SK-N-SH (cell line): ENCODE results near the gene SLC30A5. TPM values are rescaled to one million over a fixed set of nuclear protein-coding genes. Genes with fewer than 3 reads are reported as not detected.
"Not testable (repeated sequence)": the region's sequence is repeated elsewhere in the genome, so short reads cannot be mapped to it uniquely, and the experiment has no call there.

Experiments
- CTCF ChIA-PET: fragments of 300-600, 350-600 bp; formaldehyde crosslinking; extraction: SDS; loops from one replicate; lab custom pipeline; 2021; lab: Yijun Ruan, JAX
- POLR2A ChIA-PET: fragments of 350-600 bp; sonication (Branson Sonifier 250); formaldehyde crosslinking; extraction: SDS; loops from one replicate; lab custom pipeline; 2020; ENCODE audit warnings: antibody characterized with exemption, inconsistent platforms; lab: Yijun Ruan, JAX
- DNase-seq: peaks from one replicate; pipeline ENCODE4 v3.0.0; 2012
- H2AFZ ChIP-seq: fragments of 200-600 bp; sonication (generic); 2 replicates; pipeline ENCODE4 v1.8.1; 2016; ENCODE audit warnings: antibody characterized with exemption, mild to moderate bottlenecking, low read depth
- H3F3A ChIP-seq: fragments of 200-600 bp; sonication (generic); replicated peaks from 2 replicates; pipeline ENCODE3; 2016; ENCODE audit warnings: antibody characterized with exemption, mild to moderate bottlenecking; ENCODE audit not compliant: insufficient read depth
- H3K27ac ChIP-seq, 2 experiments: fragments of 200-500 bp in 1 of 2; fragments of 200-600 bp in 1 of 2; sonication (Bioruptor generic) in 1 of 2; sonication (generic), shearing (Covaris generic) in 1 of 2; 2 replicates each; pipeline versions ENCODE4 v1.5.1 to v1.6.1; 2014 to 2016; ENCODE audit warnings: low read depth in 2 of 2, inconsistent platforms in 1 of 2, low read length in 1 of 2, mild to moderate bottlenecking in 1 of 2, mixed read lengths in 1 of 2
- H3K27me3 ChIP-seq: fragments of 200-600 bp; sonication (generic), shearing (Covaris generic); 2 replicates; pipeline ENCODE4 v1.6.1; 2016; ENCODE audit warnings: mixed run types; ENCODE audit not compliant: insufficient read depth
- H3K36me3 ChIP-seq, 2 experiments: fragments of 200-500 bp in 1 of 2; fragments of 200-600 bp in 1 of 2; sonication (Bioruptor generic) in 1 of 2; sonication (generic) in 1 of 2; replicated peaks in 1 of 2; 2 replicates each; pipeline versions ENCODE3 to v1.5.1; 2014 to 2016; ENCODE audit warnings: low read length in 1 of 2, mild to moderate bottlenecking in 1 of 2; ENCODE audit not compliant: insufficient read depth in 2 of 2, control insufficient read depth in 1 of 2
- H3K4me1 ChIP-seq, 2 experiments: fragments of 200-500 bp in 1 of 2; fragments of 200-600 bp in 1 of 2; sonication (Bioruptor generic) in 1 of 2; sonication (generic), shearing (Covaris generic) in 1 of 2; 2 replicates each; pipeline versions ENCODE4 v1.5.1 to v1.6.1; 2014 to 2016; ENCODE audit warnings: low read depth in 1 of 2, low read length in 1 of 2, mixed run types in 1 of 2; ENCODE audit not compliant: insufficient read depth in 2 of 2, control insufficient read depth in 1 of 2
- H3K4me2 ChIP-seq: fragments of 200-600 bp; sonication (generic), shearing (Covaris generic); 2 replicates; pipeline ENCODE4 v1.6.1; 2017; ENCODE audit warnings: mixed run types
- H3K4me3 ChIP-seq, 2 experiments: fragments of 200-500 bp in 1 of 2; fragments of 200-600 bp in 1 of 2; sonication (Bioruptor generic) in 1 of 2; sonication (generic), shearing (Covaris generic) in 1 of 2; 2 replicates each; pipeline versions ENCODE4 v1.5.1 to v1.8.1; 2014 to 2016; ENCODE audit warnings: low read depth in 2 of 2, inconsistent platforms in 1 of 2, low read length in 1 of 2, mild to moderate bottlenecking in 1 of 2, mixed read lengths in 1 of 2, moderate library complexity in 1 of 2
- H3K79me2 ChIP-seq: fragments of 200-600 bp; sonication (generic); 2 replicates; pipeline ENCODE4 v1.8.1; 2017; ENCODE audit warnings: mild to moderate bottlenecking; ENCODE audit not compliant: insufficient read depth
- H3K9ac ChIP-seq: fragments of 200-600 bp; sonication (generic); 2 replicates; pipeline ENCODE4 v1.6.1; 2017; ENCODE audit warnings: mixed run types
- H3K9me2 ChIP-seq: fragments of 200-600 bp; sonication (generic); 2 replicates; pipeline ENCODE4 v1.6.1; 2017; ENCODE audit warnings: mixed run types
- H3K9me3 ChIP-seq: fragments of 200-600 bp; sonication (generic); 2 replicates; pipeline ENCODE4 v1.6.1; 2017; ENCODE audit warnings: mixed run types, mild to moderate bottlenecking, moderate library complexity
- H4K20me1 ChIP-seq: fragments of 200-600 bp; sonication (generic); 2 replicates; pipeline ENCODE4 v1.6.1; 2017; ENCODE audit warnings: mild to moderate bottlenecking, mixed run types; ENCODE audit not compliant: insufficient read depth
- CHD2 ChIP-seq: fragments of 150-350 bp; IDR thresholded peaks from 2 replicates; pipeline ENCODE4 v1.6.1; 2018; ENCODE audit warnings: low read length; ENCODE audit not compliant: partially characterized antibody
- EP300 ChIP-seq, 2 experiments: IDR thresholded peaks; 2 replicates each; pipeline versions ENCODE4 v1.4.0 to v1.6.1; 2012; ENCODE audit warnings: borderline replicate concordance in 1 of 2, low read depth in 1 of 2, low read length in 1 of 2
- FOSL2 ChIP-seq: IDR thresholded peaks from 2 replicates; pipeline ENCODE4 v1.4.0; 2012; ENCODE audit warnings: low read depth, mild to moderate bottlenecking, moderate library complexity, borderline replicate concordance
- FOXJ3 ChIP-seq: sonication (generic); formaldehyde crosslinking; IDR thresholded peaks from 2 replicates; pipeline ENCODE4 v1.5.1; 2020; ENCODE audit warnings: mild to moderate bottlenecking, missing genetic modification reagents
- FOXM1 ChIP-seq: IDR thresholded peaks from 2 replicates; pipeline ENCODE4 v1.4.0; 2012; ENCODE audit warnings: low read depth, mild to moderate bottlenecking
- GABPA ChIP-seq: IDR thresholded peaks from 2 replicates; pipeline ENCODE4 v1.4.0; 2012; ENCODE audit warnings: low read depth, mild to moderate bottlenecking
- MXI1 ChIP-seq: IDR thresholded peaks from 2 replicates; pipeline ENCODE4 v1.6.1; 2012; ENCODE audit warnings: mild to moderate bottlenecking, low read depth, low read length, improper control_type of control experiment
- RAD21 ChIP-seq: IDR thresholded peaks from 2 replicates; pipeline ENCODE4 v1.6.1; 2012; ENCODE audit warnings: mild to moderate bottlenecking, low read length
- TAF1 ChIP-seq: IDR thresholded peaks from 2 replicates; pipeline ENCODE4 v1.6.1; 2012; ENCODE audit warnings: low read depth, mild to moderate bottlenecking, low read length, moderate library complexity, borderline replicate concordance
- WGBS: methylation state at CpG from one replicate; pipeline ENCODE4 v1.1.6; 2017; ENCODE audit warnings: low lambda C conversion rate; 5-methylcytosine and 5-hydroxymethylcytosine counted together
- polyA plus RNA-seq, 3 experiments: library from polyadenylated mRNA; depleted of rRNA; stranded (reverse); fragments of >200 nt; gene quantifications; 2 replicates each; pipeline ENCODE4 v1.2.3, GENCODE V29; 2012
- TF ChIP-seq, protein P1 (sequence below): IDR thresholded peaks from 2 replicates; pipeline ENCODE4 v1.6.1; 2012; ENCODE audit warnings: mild to moderate bottlenecking, low read depth, low read length, moderate library complexity

The SLC30A5 gene
- polyA plus RNA-seq, 1 of the 3 experiments (the other 2 are of a cell fraction), result 28.5 TPM

DNA sequence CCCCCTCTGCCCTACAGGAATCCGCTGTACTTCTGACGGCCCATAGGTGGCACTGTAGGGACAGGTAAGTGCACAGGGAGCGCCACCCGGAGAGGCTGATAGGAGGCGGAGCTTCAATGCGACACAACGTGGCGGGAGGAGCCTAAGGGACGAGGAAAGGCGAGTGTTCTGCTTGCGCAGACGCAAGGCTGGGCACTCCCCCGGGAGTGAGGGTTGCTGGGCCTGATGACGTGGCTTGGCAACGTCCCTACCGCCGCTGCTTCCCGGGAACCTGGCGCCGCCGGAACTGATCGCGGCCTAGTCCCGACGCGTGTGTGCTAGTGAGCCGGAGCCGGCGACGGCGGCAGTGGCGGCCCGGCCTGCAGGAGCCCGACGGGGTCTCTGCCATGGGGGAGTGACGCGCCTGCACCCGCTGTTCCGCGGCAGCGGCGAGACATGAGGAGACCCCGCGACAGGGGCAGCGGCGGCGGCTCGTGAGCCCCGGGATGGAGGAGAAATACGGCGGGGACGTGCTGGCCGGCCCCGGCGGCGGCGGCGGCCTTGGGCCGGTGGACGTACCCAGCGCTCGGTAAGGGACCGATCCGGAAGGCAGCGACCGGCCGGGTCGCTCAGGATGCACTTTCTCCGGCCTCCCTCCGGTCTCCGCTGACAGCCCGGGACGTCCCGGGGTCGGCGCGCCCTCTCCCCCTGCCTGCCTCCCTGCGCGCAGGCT, at the start of gene SLC30A5 (continued):
- TF ChIP-seq TAF1 (peak; percentile 92), GABPA (peak; percentile 61), FOXJ3 (no peak), CHD2 (peak; percentile 79), EP300 (IDR thresholded peaks at IDR 0.05; ENCODE audit: borderline replicate concordance in 1 of 2, low read depth in 1 of 2, low read length in 1 of 2) (no peak; a peak in 2 of 4 replicates), MXI1 (peak; percentile 89), FOSL2 (no peak)
- TF ChIP-seq, protein P1, sequence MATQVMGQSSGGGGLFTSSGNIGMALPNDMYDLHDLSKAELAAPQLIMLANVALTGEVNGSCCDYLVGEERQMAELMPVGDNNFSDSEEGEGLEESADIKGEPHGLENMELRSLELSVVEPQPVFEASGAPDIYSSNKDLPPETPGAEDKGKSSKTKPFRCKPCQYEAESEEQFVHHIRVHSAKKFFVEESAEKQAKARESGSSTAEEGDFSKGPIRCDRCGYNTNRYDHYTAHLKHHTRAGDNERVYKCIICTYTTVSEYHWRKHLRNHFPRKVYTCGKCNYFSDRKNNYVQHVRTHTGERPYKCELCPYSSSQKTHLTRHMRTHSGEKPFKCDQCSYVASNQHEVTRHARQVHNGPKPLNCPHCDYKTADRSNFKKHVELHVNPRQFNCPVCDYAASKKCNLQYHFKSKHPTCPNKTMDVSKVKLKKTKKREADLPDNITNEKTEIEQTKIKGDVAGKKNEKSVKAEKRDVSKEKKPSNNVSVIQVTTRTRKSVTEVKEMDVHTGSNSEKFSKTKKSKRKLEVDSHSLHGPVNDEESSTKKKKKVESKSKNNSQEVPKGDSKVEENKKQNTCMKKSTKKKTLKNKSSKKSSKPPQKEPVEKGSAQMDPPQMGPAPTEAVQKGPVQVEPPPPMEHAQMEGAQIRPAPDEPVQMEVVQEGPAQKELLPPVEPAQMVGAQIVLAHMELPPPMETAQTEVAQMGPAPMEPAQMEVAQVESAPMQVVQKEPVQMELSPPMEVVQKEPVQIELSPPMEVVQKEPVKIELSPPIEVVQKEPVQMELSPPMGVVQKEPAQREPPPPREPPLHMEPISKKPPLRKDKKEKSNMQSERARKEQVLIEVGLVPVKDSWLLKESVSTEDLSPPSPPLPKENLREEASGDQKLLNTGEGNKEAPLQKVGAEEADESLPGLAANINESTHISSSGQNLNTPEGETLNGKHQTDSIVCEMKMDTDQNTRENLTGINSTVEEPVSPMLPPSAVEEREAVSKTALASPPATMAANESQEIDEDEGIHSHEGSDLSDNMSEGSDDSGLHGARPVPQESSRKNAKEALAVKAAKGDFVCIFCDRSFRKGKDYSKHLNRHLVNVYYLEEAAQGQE, result no peak

DNA sequence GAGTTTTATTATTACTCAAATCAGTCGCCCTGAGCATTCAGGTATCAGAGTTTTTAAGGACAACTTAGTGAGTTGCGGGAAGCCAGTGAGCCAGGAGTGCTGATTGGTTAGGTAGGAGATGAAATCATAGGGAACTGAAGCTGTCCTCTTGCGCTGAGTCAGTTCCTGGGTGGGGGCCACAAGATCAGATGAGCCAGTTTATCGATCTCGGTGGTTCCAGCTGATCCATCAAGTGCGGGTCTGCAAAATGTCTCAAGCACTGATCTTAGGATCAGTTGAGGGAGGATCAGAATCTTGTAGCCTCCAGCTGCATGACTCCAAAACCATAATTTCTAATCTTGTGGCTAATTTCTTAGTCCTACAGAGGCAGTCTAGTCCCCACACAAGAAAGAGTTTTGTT, 48.6 kb upstream of the SLC30A5 start:
- H3K9me3 ChIP-seq, H3K27me3 ChIP-seq, POLR2A ChIA-PET, H3F3A ChIP-seq, H3K9me2 ChIP-seq, H3K27ac ChIP-seq, H3K9ac ChIP-seq, DNase-seq, H2AFZ ChIP-seq, H3K4me1 ChIP-seq, H4K20me1 ChIP-seq, H3K4me2 ChIP-seq, H3K36me3 ChIP-seq, H3K4me3 ChIP-seq, H3K79me2 ChIP-seq: not testable (repeated sequence)
- 94% methylated on average over 6 of the region's 6 CpGs for WGBS
- CTCF ChIA-PET, result interaction anchor here (1.1 to 9.5 kb wide), 3 partner anchors 17 to 759 kb away, joined by 3 to 262 read pairs (median 7); no protein-coding TSS in a partner anchor

DNA sequence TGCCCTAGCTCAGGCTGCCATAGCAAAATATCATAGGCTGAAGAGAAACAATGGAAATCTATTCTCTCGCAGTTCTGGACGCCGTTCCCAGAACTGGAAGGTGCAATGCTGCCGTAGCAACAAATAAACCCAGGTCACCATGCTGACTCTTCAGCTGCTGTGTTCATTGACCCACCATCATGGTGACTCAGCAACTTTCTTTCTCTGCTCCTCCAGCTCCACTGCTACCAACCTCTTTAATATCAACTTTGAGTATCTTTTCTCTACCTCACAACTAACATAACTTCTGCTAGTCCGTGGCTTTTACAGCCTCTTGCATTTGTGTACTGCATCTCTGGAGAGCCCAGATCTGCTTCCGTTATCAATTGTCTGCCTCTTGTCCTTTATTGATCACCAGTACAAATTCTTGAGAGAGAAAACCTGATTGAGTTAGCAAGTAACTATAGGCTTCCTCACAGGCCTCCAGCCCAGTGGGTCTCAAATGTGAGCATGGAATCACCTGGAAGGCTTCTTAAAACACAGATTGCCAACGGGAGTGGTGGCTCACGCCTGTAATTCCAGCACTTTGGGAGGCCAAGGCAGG, 47.3 kb upstream of the SLC30A5 start:
- Histone ChIP-seq H3K27me3 (no peaks in the 10 kb centered on the region), H3K9ac (no peak overlapping the region), H4K20me1 (no peaks in the 10 kb centered on the region), H3K9me2 (no peaks in the 10 kb centered on the region), H3K36me3 (no peaks in the 10 kb centered on the region), H3K79me2 (no peaks in the 10 kb centered on the region), H3K9me3 (no peaks in the 10 kb centered on the region), H3K4me1 (no peaks in the 10 kb centered on the region; a peak in 1 of 4 replicates), H2AFZ (peak overlapping the region; percentile 65; the same call in 1 of the 2 replicates), H3F3A (no peaks in the 10 kb centered on the region), H3K4me3 (no peak overlapping the region), H3K4me2 (no peak overlapping the region), H3K27ac (no peak overlapping the region)
- DNase-seq, result no peak
- no peak for TF ChIP-seq FOXJ3
- no peak for TF ChIP-seq FOXM1
- TF ChIP-seq RAD21, result no peak
- ChIA-PET CTCF (interaction anchor here (0.7 to 9.5 kb wide), 4 partner anchors 18 to 760 kb away, joined by 3 to 262 read pairs (median 5); no protein-coding TSS in a partner anchor), POLR2A (no interaction called here)
- WGBS, result 97% methylated on average over 8 of the region's 8 CpGs
